NCI-H524 (cell line): ENCODE measurements around the gene FSTL4.

Experiments used
- DNase-seq, 2 experiments: peaks; one replicate each; lab custom pipeline; 2025; lab: John Stamatoyannopoulos, UW

Gene FSTL4

GRCh38 chr5:133612249-133612860 is at the start of gene FSTL4:
TSS of gene FSTL4 (minus strand) at chr5:133612541.
- DNase-seq: peak; percentile 28 to 77

- DNase-seq: no peak
Observed at GRCh38 chr5:133661389-133661788, 49.0 kb upstream of the FSTL4 start.

GRCh38 chr5:133658327-133658726 is 46.0 kb upstream of the FSTL4 start:
- no peak for DNase-seq

GRCh38 chr5:133657036-133657435 is 44.7 kb upstream of the FSTL4 start:
- no peak for DNase-seq

GRCh38 chr5:133655966-133656365 is 43.6 kb upstream of the FSTL4 start:
- DNase-seq: no peak

DNA sequence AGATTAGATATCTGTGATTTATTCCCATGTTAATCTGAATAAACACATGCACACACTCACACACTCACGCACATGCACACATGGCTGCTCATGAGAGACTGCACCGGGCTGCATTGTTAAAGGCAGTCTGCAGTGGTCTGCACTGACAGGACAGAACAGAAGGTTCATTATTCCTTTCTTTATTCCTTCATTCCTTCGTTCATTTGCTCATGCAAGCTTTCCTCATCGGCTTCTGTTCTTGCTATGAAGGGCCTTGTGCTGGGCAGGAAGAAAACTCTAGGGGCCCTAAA is 41.4 kb upstream of the FSTL4 start:
- no peak for DNase-seq

- DNase-seq: no peak
Observed at GRCh38 chr5:133652951-133653759, 40.8 kb upstream of the FSTL4 start.

- no peak for DNase-seq
Observed at GRCh38 chr5:133644000-133644865, 31.9 kb upstream of the FSTL4 start.

DNA sequence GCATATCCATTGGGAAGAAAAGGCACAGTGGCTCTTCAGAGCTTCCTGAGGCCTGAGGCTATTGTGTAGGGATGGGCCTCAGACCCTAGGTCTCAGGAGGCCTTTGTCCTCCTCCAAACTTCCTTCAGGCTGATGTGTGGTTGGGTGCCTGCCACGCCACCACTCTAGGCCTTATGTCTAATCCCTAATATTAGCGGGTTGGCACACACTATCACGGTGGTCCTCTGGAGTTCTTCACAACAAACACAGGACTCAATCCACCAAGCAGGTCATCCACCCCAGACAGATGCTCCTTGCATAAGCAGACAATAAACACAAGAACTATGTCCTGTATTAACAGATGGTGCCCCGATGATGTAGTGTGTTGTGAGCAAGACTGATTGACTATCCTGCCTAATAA is 31.0 kb upstream of the FSTL4 start:
- DNase-seq: no peak

DNA sequence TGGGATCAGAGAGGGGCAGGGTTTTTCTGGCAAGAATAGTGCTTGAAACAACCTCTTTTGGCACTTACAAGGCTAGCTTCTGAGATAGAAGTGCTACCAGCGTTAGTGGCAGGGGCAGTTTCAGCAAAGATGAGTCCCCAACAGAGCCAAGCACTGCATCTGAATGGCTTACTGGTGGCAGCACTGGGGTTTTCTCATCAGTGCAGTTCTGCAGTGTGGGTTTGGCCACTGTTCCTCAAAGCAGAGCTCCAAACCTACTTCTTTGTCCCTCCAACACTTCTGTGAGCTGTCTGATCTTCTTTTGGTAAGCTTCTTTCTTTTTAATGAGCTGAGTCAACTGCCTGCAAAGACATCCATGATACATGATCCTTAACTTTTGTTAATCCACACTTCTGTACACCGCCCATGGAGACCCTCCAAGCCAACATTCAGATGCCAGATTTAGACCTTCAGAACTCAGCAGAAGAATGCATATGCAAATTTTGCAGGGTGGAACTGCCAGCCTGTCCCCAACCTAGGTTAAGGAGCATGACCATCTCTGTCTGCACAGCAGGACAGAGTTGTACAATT is 29.9 kb upstream of the FSTL4 start:
- no peak for DNase-seq

GRCh38 chr5:133641683-133642082 is 29.3 kb upstream of the FSTL4 start:
- DNase-seq: no peak

- no peak for DNase-seq
Observed at GRCh38 chr5:133639850-133640528, 27.6 kb upstream of the FSTL4 start.

- no peak for DNase-seq
Observed at GRCh38 chr5:133638436-133638835, 26.1 kb upstream of the FSTL4 start.

- DNase-seq: no peak
Observed at GRCh38 chr5:133637206-133637605, 24.9 kb upstream of the FSTL4 start.

DNA sequence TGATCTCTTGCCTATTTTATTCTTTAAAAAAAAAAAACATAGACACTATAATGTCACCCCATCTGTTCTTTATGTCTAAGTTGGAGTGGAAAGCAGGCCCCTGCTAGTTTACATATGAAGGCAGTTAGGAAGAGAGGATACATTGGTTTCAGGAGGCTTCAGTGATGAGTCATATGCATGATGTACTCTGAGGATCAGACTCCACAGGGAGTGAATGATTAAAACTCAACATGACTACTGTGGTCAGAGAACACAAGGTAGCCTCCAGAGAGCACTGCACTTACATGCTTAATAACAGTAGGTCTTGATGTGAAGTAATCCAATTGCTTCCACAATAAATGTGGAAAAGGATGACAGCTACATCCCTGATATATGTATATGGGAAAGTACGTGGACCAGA is 22.7 kb upstream of the FSTL4 start:
- no peak for DNase-seq

GRCh38 chr5:133627180-133627579 is 14.8 kb upstream of the FSTL4 start:
- DNase-seq: no peak

DNA sequence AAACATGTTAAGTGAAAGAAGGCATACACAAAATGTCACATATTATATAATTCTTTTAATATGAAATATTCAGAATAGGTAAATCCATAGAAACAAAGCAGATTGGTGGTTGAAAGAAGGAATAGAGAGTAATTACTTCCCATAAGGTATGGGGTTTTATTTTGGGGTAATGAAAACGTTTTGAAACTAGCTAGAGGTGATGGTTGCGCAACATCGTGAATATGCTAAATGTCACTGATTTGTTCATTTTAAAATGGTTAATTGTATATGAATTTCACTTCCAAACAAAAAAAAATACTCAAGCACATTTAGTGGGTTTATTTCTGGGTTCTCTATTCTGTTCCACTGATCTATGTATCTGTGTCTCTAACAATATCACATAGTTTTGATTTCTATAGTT is 12.0 kb upstream of the FSTL4 start:
- no peak for DNase-seq

DNA sequence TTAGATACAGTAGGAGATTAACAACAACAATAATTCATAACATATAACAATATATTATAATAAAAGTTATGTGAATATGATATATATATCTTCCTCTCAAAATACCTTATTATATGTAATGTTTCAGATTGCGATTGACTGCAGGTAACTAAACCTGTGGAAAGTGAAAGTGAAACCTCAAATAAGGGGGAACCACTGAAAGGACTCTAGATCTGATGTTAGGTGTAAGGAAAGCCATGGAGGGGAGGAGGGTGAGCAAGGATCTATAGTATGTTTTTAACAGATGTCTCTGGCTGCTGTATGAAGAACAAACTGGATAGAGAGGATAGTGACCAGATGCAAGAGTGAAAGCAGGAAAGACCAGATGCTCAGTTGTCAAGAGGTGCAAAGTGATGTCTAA is 5.8 kb upstream of the FSTL4 start:
- peak in 1 of 2 experiments; percentile 91 for DNase-seq

- no peak for DNase-seq
Observed at GRCh38 chr5:133613743-133614142, 1.4 kb upstream of the FSTL4 start.

- no peak for DNase-seq
Observed at GRCh38 chr5:133613184-133613583, 843 bp upstream of the FSTL4 start.

- peak; percentile 10 to 38 for DNase-seq
Observed at GRCh38 chr5:133611357-133612248, 738 bp downstream of the FSTL4 start.
